H1 (cell line): ENCODE data around the gene LRRC40.

Source experiments
- CHD2 ChIP-seq: IDR thresholded peaks from 2 replicates; pipeline ENCODE4 v1.6.1; 2012; ENCODE audit warnings: low read length, improper control_type of control experiment
- CTCF ChIP-seq, 3 experiments: IDR thresholded peaks; 1 replicate in 2 of 3; 2 replicates in 1 of 3; pipeline versions ENCODE4 v1.5.1 to v1.6.1; 2011; ENCODE audit warnings: low read length in 3 of 3, mild to moderate bottlenecking in 3 of 3, inconsistent platforms in 2 of 3, low read depth in 1 of 3, moderate library complexity in 1 of 3; ENCODE audit not compliant: insufficient read depth in 1 of 3; ENCODE audit errors: control extremely low read depth in 1 of 3

DNA sequence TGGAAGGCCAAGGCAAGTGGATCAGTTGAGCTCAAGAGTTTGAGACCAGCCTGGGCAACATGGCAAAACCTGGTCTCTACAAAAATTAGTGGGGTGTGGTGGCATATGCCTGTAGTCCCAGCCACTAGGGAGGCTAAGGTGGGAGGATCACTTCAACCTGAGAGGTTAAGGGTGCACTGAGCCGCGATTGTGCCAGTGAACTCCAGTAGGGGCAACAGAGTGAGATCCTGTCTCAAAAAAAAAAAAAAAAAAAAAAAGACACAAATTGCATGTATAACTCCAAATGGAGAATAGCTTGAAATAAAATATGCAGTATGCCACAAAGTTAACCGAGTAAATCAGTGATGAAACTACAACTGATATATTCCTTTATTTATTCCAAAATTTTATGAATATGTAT, 51.6 kb downstream of the LRRC40 start:
- no peak for TF ChIP-seq CHD2
- no peak for TF ChIP-seq CTCF (IDR thresholded peaks at IDR 0.05; ENCODE audit: control extremely low read depth in 1 of 3, insufficient read depth in 1 of 3, low read depth in 1 of 3, low read length in 3 of 3)
